8988T (cell line): ENCODE data around the gene LASP1NB.
"Not testable (repeated sequence)": the region's sequence is repeated elsewhere in the genome, so short reads cannot be mapped to it uniquely, and the experiment has no call there.

Source experiments
- DNase-seq: peaks from one replicate; pipeline ENCODE4 v3.0.0; 2011

LASP1NB gene

GRCh38 chr17:38897671-38898290 is 27.6 kb upstream of the LASP1NB start:
- no peak for DNase-seq

GRCh38 chr17:38898291-38898679 is 27.1 kb upstream of the LASP1NB start:
- no peak for DNase-seq

- no peak for DNase-seq
Measured at GRCh38 chr17:38898812-38899348, 26.5 kb upstream of the LASP1NB start.

- DNase-seq = no peak
Measured at GRCh38 chr17:38899421-38899820, 26.0 kb upstream of the LASP1NB start.

GRCh38 chr17:38900978-38901656 is 24.3 kb upstream of the LASP1NB start:
- DNase-seq = no peak

- DNase-seq = no peak
Measured at GRCh38 chr17:38903404-38903803, 22.0 kb upstream of the LASP1NB start.

- DNase-seq = no peak
Measured at GRCh38 chr17:38904892-38905291, 20.5 kb upstream of the LASP1NB start.

- DNase-seq = no peak
Measured at GRCh38 chr17:38905375-38905774, 20.0 kb upstream of the LASP1NB start.

GRCh38 chr17:38906460-38907228 is 18.8 kb upstream of the LASP1NB start:
- no peak for DNase-seq

- DNase-seq = no peak
Measured at GRCh38 chr17:38907930-38908675, 17.3 kb upstream of the LASP1NB start.

GRCh38 chr17:38908676-38909181 is 16.7 kb upstream of the LASP1NB start:
- no peak for DNase-seq

GRCh38 chr17:38910325-38910724 is 15.1 kb upstream of the LASP1NB start:
- DNase-seq = no peak

- no peak for DNase-seq
Measured at GRCh38 chr17:38911081-38911730, 14.2 kb upstream of the LASP1NB start.

- DNase-seq = not testable (repeated sequence)
Measured at GRCh38 chr17:38911731-38912081, 13.7 kb upstream of the LASP1NB start.

- DNase-seq = no peak
Measured at GRCh38 chr17:38912221-38912813, 13.1 kb upstream of the LASP1NB start.

GRCh38 chr17:38914741-38915638 is 10.4 kb upstream of the LASP1NB start:
- no peak for DNase-seq

- DNase-seq = no peak
Measured at GRCh38 chr17:38915639-38915995, 9.8 kb upstream of the LASP1NB start.

- DNase-seq = no peak
Measured at GRCh38 chr17:38916771-38917170, 8.6 kb upstream of the LASP1NB start.

- no peak for DNase-seq
Measured at GRCh38 chr17:38917259-38917658, 8.2 kb upstream of the LASP1NB start.

- DNase-seq = no peak
Measured at GRCh38 chr17:38918129-38918913, 7.1 kb upstream of the LASP1NB start.
